Fibroblast of skin of abdomen (primary cell): ENCODE results near the gene RPS15.

Source experiments
- DNase-seq: peaks from one replicate; pipeline ENCODE4 v3.0.0-alpha.2; 2013

RPS15 gene

DNA sequence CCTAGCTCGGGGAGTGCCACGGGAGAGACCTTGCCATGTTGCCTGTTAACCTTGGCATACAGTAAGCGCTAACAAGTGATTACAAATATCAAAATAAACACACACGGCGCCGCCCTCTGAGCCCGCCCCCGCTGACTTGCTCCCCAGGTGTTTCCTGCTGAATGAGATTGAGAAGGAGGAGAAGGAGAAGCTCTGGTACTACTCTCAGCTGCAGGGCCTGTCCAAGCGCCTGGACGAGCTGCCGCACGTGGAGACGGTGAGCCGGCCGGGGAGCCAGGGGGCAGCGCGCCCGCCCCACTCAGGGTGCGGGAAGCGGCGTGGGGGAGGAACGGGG lies 16.8 kb downstream of the RPS15 start:
- DNase-seq, result no peak

GRCh38 chr19:1455336-1456120 lies 17.3 kb downstream of the RPS15 start:
- DNase-seq, result no peak

DNA sequence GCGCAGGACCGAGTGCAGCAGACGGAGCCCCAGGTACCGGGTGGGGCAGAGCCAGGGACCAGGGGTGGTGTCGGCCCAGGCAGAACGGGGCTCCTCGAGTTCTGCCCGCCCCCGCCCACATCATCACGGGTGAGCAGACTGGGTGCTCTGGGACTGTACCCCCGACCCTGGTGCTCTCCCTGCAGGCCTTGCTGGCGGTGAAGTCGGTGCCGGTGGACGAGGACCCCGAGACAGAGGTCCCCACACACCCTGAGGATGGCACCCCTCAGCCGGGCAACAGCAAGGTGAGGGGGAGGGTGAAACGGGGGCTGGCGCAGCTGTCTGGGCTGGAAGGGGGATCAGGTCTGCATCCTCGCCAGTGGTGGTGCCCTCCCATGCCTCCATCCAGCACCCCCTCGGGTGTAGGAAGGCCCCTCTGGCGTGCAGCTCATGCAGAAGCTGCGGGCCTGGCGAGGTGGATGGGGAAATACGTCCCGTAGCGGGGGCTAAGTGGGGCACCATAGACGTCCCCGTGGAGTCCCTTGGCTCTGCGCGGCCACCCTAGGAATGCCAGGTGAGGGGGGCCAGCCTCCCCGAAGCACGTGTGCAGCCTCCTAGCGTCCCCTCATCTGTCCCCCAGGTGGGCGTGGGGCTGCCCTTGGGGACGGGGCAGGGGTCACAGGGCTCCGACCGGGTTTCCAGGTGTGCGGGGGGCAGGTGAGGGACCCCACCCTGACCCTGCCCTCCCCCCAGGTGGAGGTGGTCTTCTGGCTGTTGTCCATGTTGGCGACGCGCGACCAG lies 18.1 kb downstream of the RPS15 start:
- no peak for DNase-seq

GRCh38 chr19:1457031-1457739 lies 19.0 kb downstream of the RPS15 start:
- no peak for DNase-seq

- DNase-seq, result no peak
Observed at GRCh38 chr19:1457892-1458291, 19.7 kb downstream of the RPS15 start.

DNA sequence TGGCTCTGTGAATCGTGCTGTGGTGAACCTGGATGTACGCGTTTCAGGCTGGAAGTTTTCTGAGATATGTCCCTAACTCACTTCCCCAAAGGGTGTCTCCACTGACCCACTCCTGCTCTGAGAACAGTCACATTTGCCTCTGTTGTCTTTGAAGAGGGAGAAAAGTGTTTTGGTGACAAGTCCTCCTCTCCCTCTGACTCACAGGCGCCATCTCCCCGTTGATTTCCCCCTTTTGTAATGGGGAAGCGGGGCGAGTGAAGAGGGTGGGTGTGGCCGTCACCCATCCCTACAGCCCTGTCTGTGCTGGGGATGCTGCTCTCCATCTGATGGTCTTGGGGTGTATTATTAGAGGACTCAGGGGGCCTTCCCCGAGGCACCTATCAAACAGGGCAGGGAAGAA lies 21.3 kb downstream of the RPS15 start:
- DNase-seq, result no peak

GRCh38 chr19:1460033-1460995 lies 22.1 kb downstream of the RPS15 start:
- no peak for DNase-seq

GRCh38 chr19:1461862-1462261 lies 23.7 kb downstream of the RPS15 start:
- no peak for DNase-seq

DNA sequence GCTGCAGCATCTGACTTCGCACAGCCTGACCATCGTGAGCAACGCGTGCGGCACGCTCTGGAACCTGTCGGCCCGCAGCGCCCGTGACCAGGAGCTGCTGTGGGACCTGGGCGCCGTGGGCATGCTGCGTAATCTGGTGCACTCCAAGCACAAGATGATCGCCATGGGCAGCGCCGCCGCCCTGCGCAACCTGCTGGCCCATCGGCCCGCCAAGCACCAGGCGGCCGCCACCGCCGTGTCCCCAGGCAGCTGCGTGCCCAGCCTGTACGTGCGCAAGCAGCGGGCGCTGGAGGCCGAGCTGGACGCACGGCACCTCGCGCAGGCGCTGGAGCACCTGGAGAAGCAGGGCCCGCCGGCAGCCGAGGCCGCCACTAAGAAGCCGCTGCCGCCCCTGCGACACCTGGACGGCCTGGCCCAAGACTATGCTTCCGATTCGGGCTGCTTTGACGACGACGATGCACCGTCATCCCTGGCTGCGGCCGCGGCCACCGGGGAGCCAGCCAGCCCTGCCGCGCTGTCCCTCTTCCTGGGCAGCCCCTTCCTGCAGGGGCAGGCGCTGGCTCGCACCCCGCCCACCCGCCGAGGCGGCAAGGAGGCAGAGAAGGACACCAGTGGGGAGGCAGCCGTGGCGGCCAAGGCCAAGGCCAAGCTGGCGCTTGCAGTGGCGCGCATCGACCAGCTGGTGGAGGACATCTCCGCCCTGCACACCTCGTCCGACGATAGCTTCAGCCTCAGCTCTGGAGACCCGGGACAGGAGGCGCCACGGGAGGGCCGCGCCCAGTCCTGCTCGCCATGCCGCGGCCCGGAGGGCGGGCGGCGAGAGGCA lies 27.2 kb downstream of the RPS15 start:
- DNase-seq, result peak; percentile 39

DNA sequence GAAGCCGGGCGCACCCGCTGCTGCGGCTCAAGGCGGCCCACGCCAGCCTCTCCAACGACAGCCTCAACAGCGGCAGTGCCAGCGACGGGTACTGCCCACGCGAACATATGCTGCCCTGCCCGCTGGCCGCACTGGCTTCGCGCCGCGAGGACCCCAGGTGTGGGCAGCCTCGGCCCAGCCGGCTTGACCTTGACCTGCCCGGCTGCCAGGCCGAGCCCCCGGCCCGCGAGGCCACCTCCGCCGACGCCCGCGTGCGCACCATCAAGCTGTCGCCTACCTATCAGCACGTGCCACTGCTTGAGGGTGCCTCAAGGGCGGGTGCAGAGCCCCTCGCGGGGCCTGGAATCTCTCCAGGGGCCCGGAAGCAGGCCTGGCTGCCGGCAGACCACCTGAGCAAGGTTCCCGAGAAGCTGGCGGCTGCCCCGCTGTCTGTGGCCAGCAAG lies 27.8 kb downstream of the RPS15 start:
- no peak for DNase-seq

- DNase-seq, result no peak
Observed at GRCh38 chr19:1466461-1467214, 28.4 kb downstream of the RPS15 start.

DNA sequence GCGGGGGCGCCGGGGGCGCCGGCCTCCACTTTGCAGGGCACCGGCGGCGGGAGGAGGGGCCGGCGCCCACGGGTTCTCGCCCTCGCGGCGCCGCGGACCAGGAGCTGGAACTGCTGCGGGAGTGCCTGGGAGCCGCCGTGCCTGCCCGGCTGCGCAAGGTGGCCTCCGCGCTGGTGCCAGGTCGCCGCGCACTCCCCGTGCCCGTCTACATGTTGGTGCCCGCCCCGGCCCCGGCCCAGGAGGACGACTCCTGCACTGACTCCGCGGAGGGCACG lies 29.0 kb downstream of the RPS15 start:
- DNase-seq, result no peak

DNA sequence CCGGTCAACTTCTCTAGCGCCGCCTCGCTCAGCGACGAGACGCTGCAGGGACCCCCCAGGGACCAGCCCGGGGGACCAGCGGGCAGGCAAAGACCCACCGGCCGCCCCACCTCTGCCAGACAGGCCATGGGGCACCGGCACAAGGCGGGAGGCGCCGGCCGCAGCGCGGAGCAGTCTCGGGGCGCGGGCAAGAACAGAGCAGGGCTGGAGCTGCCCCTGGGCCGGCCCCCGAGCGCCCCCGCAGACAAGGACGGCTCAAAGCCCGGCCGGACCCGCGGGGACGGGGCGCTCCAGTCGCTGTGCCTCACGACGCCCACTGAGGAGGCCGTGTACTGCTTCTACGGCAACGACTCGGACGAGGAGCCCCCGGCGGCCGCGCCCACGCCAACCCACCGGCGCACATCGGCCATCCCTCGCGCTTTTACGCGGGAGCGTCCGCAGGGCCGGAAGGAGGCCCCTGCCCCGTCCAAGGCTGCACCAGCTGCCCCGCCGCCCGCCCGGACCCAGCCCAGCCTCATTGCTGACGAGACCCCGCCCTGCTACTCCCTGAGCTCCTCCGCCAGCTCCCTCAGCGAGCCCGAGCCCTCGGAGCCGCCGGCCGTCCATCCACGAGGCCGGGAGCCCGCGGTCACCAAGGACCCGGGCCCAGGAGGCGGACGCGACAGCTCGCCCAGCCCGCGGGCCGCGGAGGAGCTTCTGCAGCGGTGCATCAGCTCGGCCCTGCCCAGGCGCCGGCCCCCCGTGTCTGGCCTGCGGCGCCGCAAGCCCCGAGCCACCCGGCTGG lies 29.5 kb downstream of the RPS15 start:
- no peak for DNase-seq

DNA sequence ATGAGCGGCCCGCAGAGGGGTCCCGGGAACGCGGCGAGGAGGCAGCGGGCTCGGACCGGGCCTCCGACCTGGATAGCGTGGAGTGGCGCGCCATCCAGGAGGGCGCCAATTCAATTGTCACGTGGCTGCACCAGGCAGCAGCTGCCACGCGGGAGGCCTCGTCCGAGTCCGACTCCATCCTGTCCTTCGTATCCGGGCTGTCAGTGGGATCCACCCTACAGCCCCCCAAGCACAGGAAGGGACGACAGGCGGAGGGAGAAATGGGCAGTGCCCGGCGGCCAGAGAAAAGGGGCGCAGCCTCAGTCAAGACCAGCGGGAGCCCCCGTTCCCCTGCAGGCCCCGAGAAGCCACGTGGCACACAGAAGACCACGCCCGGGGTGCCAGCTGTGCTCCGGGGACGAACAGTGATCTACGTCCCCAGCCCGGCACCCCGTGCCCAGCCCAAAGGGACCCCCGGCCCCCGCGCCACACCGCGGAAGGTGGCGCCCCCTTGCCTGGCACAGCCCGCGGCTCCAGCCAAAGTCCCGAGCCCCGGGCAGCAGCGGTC lies 30.2 kb downstream of the RPS15 start:
- DNase-seq, result no peak

DNA sequence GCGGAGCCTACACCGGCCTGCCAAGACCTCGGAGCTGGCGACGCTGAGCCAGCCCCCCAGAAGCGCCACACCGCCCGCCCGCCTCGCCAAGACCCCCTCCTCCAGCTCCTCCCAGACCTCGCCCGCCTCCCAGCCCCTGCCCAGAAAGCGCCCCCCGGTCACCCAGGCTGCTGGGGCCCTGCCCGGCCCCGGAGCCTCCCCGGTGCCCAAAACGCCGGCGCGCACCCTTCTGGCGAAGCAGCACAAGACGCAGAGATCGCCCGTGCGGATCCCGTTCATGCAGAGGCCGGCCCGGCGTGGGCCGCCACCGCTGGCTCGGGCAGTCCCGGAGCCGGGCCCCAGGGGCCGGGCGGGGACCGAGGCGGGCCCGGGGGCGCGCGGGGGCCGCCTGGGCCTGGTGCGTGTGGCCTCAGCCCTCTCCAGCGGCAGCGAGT lies 30.6 kb downstream of the RPS15 start:
- DNase-seq, result no peak

GRCh38 chr19:1469255-1470054 lies 31.3 kb downstream of the RPS15 start:
- no peak for DNase-seq

DNA sequence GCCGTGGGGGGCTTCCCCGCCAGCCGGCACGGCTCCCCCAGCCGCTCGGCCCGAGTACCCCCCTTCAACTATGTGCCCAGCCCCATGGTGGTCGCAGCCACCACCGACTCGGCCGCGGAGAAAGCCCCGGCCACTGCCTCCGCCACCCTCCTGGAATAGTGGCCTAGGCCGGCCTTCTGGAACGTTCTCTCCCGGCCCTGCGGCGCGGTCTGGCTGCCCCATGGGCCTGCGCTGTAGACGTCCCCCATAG lies 31.8 kb downstream of the RPS15 start:
- no peak for DNase-seq

- no peak for DNase-seq
Observed at GRCh38 chr19:1470305-1471009, 32.3 kb downstream of the RPS15 start.
